Immature natural killer cell (primary cell): Measurements from ENCODE around the gene KRTAP10-8. TPM values are rescaled to one million over a fixed set of nuclear protein-coding genes. Genes with fewer than 3 reads are reported as not detected.
"Not testable (repeated sequence)": the region's sequence is repeated elsewhere in the genome, so short reads cannot be mapped to it uniquely, and the experiment has no call there.

ENCODE experiments used
- DNase-seq, 3 donors: peaks; one replicate each; pipeline ENCODE4 v3.0.0; 2022; ENCODE audit warnings: mixed read lengths in 1 of 3
- H3K27ac Mint-ChIP-seq, 6 donors: one replicate each; pipeline ENCODE4 v1.8.0; 2020; ENCODE audit warnings: mixed read lengths in 6 of 6, mild to moderate bottlenecking in 5 of 6, inconsistent platforms in 4 of 6, moderate library complexity in 3 of 6
- H3K27me3 Mint-ChIP-seq, 3 donors: one replicate each; pipeline ENCODE4 v1.8.0; 2020 to 2021; ENCODE audit warnings: low read depth in 3 of 3, mild to moderate bottlenecking in 3 of 3, mixed read lengths in 3 of 3, moderate library complexity in 3 of 3, inconsistent platforms in 1 of 3
- H3K36me3 Mint-ChIP-seq, 3 donors: one replicate each; pipeline ENCODE4 v1.8.0; 2020; ENCODE audit warnings: mixed read lengths in 3 of 3, inconsistent platforms in 2 of 3, mild to moderate bottlenecking in 2 of 3
- H3K4me1 Mint-ChIP-seq, 2 donors: one replicate each; pipeline ENCODE4 v1.8.0; 2020; ENCODE audit warnings: inconsistent platforms in 2 of 2, mild to moderate bottlenecking in 2 of 2, mixed read lengths in 2 of 2, moderate library complexity in 1 of 2
- H3K4me3 Mint-ChIP-seq, 5 donors: one replicate each; pipeline ENCODE4 v1.8.0; 2020; ENCODE audit warnings: mild to moderate bottlenecking in 5 of 5, mixed read lengths in 5 of 5, inconsistent platforms in 3 of 5, moderate library complexity in 3 of 5
- H3K9me3 Mint-ChIP-seq, 6 donors: one replicate each; pipeline ENCODE4 v1.8.0; 2020; ENCODE audit warnings: mild to moderate bottlenecking in 6 of 6, mixed read lengths in 6 of 6, inconsistent platforms in 4 of 6, moderate library complexity in 3 of 6
- polyA plus RNA-seq, 3 donors: library from polyadenylated mRNA; unstranded; fragments of 300-500 nt; fragmentation: Illumina TruSeq; gene quantifications; one replicate each; pipeline ENCODE4 v1.2.3, GENCODE V29; 2021

The KRTAP10-8 gene
- polyA plus RNA-seq, 3 donors from 2014 or later = not detected

DNA sequence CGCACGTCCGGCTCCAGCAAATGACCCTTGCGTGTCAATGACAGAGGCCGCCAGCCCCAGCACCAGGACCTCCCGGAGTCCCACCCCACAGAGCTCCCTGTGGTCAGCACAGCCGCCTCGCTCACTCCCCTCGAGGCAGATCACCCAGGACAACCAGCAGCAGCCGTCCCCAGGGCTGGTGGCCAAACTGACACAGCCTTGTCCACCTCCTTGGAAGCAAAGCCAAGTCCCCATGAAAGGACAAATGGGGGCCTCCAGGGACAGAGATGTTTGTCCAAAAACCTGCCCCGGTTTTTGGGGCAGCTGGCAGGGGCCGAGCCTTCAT, 27.4 kb downstream of the KRTAP10-8 start:
- no peak overlapping the region for H3K27ac Mint-ChIP-seq
- no peak for DNase-seq
- H3K36me3 Mint-ChIP-seq = peaks cover 4 to 12% (median 9%) of the 10 kb centered on the region in 3 donors
- H3K4me3 Mint-ChIP-seq = no peak overlapping the region
- H3K9me3 Mint-ChIP-seq = peaks cover 3 to 21% (median 11%) of the 10 kb centered on the region in 6 donors
- H3K27me3 Mint-ChIP-seq = peaks cover 1 to 15% (median 11%) of the 10 kb centered on the region in 3 donors
- peaks cover 0 to 2% of the 10 kb centered on the region in 2 donors for H3K4me1 Mint-ChIP-seq

DNA sequence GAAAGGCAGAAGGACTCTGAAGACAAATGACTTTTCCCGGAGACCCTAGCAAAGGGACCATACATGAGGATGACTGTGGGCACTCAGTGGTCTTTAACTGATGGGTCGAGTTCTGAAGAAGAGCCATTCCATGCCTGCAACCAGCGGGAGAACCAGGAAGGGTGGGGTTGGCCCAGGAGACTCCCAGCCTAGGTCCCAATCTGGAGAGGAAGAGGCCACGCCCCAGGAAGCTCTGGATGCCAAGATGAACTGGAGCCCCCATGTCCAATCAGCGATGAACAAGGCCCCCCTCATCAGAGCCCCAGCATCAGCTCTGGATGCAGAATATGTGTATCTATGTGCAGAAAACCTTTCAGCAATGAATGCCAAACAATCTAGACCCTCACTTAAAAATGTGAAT, 28.9 kb downstream of the KRTAP10-8 start:
- Mint-ChIP-seq H3K36me3 (peaks cover 9 to 17% (median 17%) of the 10 kb centered on the region in 3 donors), H3K27me3 (peaks cover 6 to 15% (median 11%) of the 10 kb centered on the region in 3 donors), H3K9me3 (peaks cover 13 to 35% (median 23%) of the 10 kb centered on the region in 6 donors), H3K4me1 (peaks cover 0 to 2% of the 10 kb centered on the region in 2 donors), H3K4me3 (no peak overlapping the region), H3K27ac (no peak overlapping the region)
- no peak for DNase-seq

DNA sequence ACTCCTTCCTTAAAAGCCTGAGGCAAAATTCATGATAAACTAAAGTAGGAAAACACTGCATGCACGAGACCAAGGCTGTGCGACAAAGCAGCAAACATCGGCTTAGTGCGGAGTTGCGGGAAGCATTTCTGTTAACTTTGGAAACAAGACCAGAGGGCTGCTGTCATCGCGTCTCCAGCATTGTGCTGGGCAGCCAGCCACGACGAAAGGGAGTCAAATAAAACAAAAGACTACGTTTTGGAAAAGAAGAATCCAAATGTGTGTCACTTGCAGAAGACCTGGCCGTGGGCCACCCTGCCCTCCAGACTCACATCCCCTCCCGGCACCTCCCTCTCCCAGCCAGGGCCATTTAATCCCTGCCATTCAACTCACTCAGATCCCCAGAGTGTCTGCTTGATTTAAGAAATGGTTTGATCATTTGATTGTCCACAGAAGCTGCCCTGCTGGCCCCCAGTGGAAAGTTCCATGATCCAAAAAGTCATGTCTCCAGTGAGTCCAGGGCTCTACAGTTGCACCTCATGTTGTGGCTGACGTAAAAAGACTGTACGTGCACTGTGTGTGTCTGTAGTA, 31.9 kb downstream of the KRTAP10-8 start:
- H3K9me3 Mint-ChIP-seq = peaks cover 13 to 35% (median 23%) of the 10 kb centered on the region in 6 donors
- no peak overlapping the region for H3K4me3 Mint-ChIP-seq
- DNase-seq = no peak
- H3K4me1 Mint-ChIP-seq = peaks cover 0 to 2% of the 10 kb centered on the region in 2 donors
- H3K27me3 Mint-ChIP-seq = peaks cover 10 to 13% (median 11%) of the 10 kb centered on the region in 3 donors
- peak overlapping the region in 1 of 6 donors; percentile 7 for H3K27ac Mint-ChIP-seq
- H3K36me3 Mint-ChIP-seq = peaks cover 9 to 17% (median 17%) of the 10 kb centered on the region in 3 donors

DNA sequence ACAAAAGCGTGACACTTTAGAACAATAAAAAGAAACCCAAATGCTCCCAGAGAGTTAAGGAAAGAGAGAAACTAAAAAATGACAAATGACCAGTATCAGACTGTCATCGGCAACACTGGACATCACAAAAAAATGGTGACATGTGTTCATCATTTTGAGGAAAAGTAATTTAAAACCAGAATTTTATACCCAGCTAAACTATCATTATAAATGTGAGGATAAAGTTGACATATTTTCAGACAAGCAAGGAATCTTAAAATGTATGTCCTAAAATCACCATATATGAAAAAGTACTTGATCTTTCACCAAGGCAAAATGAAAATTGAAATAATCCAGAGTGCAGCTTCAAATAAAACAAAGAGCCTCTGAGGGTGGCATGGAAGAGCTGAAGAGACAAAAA, 33.0 kb downstream of the KRTAP10-8 start:
- Mint-ChIP-seq H3K36me3 (peaks cover 9 to 17% (median 16%) of the 10 kb centered on the region in 3 donors), H3K9me3 (peaks cover 13 to 35% (median 23%) of the 10 kb centered on the region in 6 donors), H3K27me3 (peaks cover 8 to 13% (median 9%) of the 10 kb centered on the region in 3 donors), H3K4me3 (no peak overlapping the region), H3K27ac (no peak overlapping the region), H3K4me1 (no peaks in the 10 kb centered on the region)
- no peak for DNase-seq

DNA sequence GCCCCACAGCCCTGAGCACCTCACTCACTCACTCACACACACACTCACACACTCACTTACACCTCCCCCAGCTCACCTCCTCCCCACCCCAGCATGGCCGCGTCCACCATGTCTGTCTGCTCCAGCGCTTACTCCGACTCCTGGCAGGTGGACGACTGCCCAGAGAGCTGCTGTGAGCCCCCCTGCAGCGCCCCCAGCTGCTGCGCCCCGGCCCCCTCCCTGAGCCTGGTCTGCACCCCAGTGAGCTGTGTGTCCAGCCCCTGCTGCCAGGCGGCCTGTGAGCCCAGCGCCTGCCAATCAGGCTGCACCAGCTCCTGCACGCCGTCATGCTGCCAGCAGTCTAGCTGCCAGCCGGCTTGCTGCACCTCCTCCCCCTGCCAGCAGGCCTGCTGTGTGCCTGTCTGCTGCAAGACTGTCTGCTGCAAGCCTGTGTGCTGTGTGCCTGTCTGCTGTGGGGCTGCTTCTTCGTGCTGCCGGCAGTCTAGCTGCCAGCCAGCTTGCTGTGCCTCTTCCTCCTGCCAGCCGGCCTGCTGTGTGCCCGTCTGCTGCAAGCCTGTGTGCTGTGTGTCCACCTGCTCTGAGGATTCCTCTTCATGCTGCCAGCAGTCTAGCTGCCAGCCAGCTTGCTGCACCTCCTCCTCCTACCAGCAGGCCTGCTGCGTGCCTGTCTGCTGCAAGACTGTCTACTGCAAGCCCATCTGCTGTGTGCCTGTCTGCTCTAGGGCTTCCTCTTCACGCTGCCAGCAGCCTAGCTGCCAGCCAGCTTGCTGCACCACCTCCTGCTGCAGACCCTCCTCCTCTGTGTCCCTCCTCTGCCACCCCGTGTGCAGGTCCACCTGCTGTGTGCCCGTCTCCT, 34.7 kb downstream of the KRTAP10-8 start, which contains the start of gene KRTAP10-11:
Gene KRTAP10-11 (plus strand): TSS at position 49 of the 856 bp plus-strand sequence. CDS start 45 bp downstream, at position 94.
- Mint-ChIP-seq H3K27ac (peak within 1 kb of the TSS in 1 of 6 donors; percentile 49), H3K36me3 (peaks cover 9 to 13% (median 11%) of the 10 kb centered on the region in 3 donors), H3K9me3 (peaks cover 10 to 30% (median 23%) of the 10 kb centered on the region in 6 donors)
- not testable (repeated sequence) for H3K4me3 Mint-ChIP-seq, DNase-seq, H3K27me3 Mint-ChIP-seq, H3K4me1 Mint-ChIP-seq

DNA sequence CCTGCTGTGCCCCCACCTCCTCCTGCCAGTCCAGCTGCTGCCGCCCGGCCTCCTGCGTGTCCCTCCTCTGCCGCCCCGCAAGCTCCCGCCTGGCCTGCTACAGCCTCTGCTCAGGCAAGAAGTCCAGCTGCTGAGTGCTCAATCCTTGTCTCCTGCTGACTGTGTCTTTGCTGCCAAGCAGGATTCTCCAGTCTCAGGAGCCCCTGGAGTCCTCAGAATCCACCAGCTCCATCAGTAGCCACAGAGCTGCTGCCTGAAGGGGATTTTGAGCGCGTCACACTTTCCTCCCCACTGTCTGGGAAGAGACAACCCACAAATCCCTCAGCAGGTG, 35.3 kb downstream of the KRTAP10-8 start:
- DNase-seq = no peak
- Mint-ChIP-seq H3K27ac (no peak overlapping the region), H3K4me3 (no peak overlapping the region), H3K4me1 (no peaks in the 10 kb centered on the region), H3K27me3 (peaks cover 4 to 10% (median 5%) of the 10 kb centered on the region in 3 donors), H3K9me3 (peaks cover 10 to 30% (median 23%) of the 10 kb centered on the region in 6 donors), H3K36me3 (peaks cover 9 to 13% (median 11%) of the 10 kb centered on the region in 3 donors)

DNA sequence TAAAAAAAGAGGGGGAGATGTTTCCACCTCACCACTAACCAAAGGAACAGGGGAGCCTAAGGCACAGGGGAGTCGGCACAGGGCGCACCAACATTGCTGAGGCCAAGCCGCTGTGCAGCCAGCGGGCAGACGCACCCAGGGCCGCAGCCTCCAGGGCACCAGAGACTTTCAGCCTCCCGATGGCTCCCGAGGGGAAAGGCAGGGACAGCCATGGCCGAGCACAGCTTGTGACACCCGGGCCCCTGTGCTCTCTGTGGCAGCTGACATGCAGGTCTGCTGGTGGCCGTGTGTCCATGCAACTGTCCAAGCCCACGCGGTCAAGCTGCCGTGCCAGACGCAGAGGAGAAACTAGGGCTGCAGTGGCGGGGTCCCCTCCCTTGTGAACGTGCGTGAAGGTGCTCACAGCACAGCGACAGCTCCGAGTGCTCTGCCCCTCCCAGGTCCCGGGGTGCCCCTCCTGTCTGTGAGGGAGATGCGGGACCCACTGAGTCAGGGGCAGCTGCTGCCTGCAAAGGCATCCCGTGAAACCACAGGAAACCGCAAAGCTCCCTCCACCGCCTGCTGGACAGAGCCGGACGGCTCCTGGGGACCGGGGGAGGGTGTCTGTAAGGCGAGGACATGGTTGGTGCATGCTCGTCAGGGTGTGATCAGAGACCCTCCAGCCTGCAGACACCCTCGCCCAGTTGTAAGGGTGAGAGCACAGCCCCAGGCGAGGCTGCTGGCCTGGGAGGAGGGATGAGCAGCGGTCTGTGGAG, 36.9 kb downstream of the KRTAP10-8 start:
- peaks cover 0 to 3% of the 10 kb centered on the region in 2 donors for H3K4me1 Mint-ChIP-seq
- DNase-seq = no peak
- H3K36me3 Mint-ChIP-seq = peaks cover 9 to 13% (median 11%) of the 10 kb centered on the region in 3 donors
- H3K4me3 Mint-ChIP-seq = no peak overlapping the region
- H3K27me3 Mint-ChIP-seq = peaks cover 0 to 10% (median 5%) of the 10 kb centered on the region in 3 donors
- H3K27ac Mint-ChIP-seq = no peak overlapping the region
- peaks cover 8 to 20% (median 18%) of the 10 kb centered on the region in 6 donors for H3K9me3 Mint-ChIP-seq

DNA sequence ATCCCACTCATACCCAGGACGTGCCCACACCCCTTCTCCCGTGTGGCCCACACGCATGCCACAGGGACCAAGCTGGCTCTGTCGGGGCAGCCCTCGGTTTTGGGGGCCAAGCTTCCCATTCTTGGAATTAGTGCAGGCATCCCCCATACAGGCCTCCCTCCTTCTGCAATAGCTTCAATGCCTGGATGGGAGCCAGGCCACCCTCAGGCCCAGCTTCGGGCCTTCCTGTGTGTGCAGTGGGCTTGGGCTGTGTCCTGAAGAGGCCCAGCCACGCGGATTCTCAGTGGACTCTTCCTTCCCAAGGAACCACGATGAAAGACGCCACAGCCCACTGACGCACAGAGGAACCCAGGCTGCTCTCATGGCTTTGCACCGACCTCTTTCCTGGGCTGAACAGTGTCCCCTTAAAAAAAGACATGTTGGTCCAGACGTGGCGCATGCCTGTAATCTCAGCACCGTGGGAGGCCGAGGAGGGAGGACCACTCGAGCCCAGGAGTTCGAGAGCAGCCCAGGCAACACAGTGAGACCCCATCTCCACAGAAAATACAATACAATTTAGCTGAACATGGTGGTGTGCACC, 37.7 kb downstream of the KRTAP10-8 start:
- peaks cover 3 to 5% (median 5%) of the 10 kb centered on the region in 3 donors for H3K36me3 Mint-ChIP-seq

DNA sequence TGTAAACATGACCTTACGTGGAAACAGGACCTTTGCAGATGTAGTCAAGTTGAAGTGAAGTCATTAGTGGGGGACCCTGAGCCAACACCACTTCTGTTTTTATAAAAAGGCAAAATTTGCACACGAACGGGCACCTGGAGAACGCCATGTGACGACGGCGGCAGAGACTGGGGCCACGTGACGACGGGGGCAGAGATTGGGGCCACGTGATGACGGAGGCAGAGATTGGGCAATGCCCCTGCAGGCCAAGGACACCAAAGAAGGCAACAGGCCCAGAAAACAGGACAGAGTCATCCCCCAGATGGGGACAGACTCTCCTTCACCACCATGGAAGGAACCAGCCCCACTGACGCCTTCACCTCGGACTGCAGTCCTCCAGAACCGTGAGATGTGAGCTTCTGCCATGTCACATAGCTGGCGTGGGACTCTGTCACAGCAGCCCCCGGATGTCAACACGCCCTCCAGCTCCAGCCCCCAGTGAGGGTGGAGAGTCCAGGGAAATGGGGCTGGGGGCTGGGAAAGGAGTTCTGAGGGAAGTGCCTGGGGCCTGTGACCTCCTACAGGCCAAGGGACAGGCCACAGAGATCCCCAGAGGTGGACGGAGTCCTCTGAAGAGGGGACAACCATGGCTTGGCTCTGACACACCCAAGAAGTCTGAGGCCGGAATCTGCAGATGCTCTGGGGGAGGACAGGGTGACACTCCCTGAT, 38.5 kb downstream of the KRTAP10-8 start:
- H3K4me1 Mint-ChIP-seq = peaks cover 8 to 18% of the 10 kb centered on the region in 2 donors

More for the DNA sequence above, 37.7 kb downstream of the KRTAP10-8 start:
- no peak overlapping the region for H3K4me3 Mint-ChIP-seq
- H3K27ac Mint-ChIP-seq = no peak overlapping the region
- peaks cover 1 to 7% (median 3%) of the 10 kb centered on the region in 3 donors for H3K27me3 Mint-ChIP-seq
- no peak for DNase-seq
- H3K9me3 Mint-ChIP-seq = peaks cover 8 to 11% (median 9%) of the 10 kb centered on the region in 6 donors
- peaks cover 1 to 10% of the 10 kb centered on the region in 2 donors for H3K4me1 Mint-ChIP-seq

DNA sequence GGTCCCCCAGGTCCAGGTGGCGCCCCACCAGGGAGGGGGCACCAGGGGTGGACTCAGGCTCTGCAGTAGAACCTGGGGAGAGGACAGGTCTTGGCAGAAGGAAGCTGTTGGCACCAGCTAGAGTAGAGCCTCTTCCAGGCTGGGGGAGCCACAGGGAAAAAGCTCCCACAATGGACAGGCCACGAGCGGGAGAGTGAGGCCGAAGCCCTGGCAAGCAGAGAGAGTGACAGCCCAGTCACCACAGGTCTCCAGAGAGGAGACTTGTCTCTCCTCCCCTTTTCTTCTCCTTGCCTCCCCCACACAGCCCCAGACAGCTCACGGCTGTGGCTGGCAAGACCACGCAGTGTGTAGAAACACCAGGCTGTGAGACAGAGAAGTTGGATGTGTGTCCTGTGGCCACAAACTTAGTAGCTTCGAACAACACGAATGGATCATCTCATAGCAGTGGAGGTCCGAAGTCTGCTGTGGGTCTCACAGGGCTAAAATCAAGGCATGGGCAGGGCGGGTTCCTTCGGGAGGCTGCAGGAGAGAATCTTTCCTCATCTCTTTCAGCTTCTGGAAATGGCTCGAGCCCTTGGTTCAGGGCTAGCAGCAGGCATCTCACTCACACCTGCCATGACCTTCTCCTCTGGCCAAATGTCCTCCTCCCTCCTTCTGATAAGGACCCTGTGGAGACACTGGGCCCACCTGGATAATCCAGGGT, 39.2 kb downstream of the KRTAP10-8 start:
- DNase-seq = no peak
- Mint-ChIP-seq H3K4me3 (no peak overlapping the region), H3K27ac (peak overlapping the region in 3 of 6 donors; percentile 46 to 80 (median 49)), H3K27me3 (peaks cover 1 to 5% (median 2%) of the 10 kb centered on the region in 3 donors), H3K9me3 (peaks cover 0 to 4% (median 1%) of the 10 kb centered on the region in 6 donors), H3K4me1 (peaks cover 12 to 24% of the 10 kb centered on the region in 2 donors), H3K36me3 (peaks cover 0 to 3% (median 0%) of the 10 kb centered on the region in 3 donors)

More for the DNA sequence above, 38.5 kb downstream of the KRTAP10-8 start:
- H3K4me3 Mint-ChIP-seq = no peak overlapping the region
- H3K9me3 Mint-ChIP-seq = peaks cover 2 to 4% (median 3%) of the 10 kb centered on the region in 6 donors
- peak overlapping the region in 2 of 6 donors; percentile 21 to 75 for H3K27ac Mint-ChIP-seq
- H3K36me3 Mint-ChIP-seq = no peaks in the 10 kb centered on the region
- peaks cover 1 to 5% (median 2%) of the 10 kb centered on the region in 3 donors for H3K27me3 Mint-ChIP-seq
- no peak for DNase-seq

DNA sequence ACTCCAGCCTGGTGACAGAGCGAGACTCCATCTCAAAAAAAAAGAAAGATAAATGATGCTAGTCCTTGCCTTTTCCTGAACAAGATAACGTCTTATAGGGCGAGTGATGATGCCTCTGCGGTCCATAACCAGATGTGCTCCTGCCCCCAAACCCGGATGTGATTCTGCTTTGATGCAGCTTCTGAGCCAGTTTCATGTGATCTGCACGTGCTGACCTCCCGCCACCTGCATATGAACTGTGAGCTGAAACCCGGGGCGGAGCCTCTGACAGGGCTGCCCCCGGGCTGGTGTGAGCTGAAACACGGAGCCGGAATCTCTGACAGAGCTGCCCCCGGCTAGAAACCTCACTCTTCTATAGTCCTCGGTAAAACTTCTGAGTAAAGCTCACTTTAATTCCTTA, 41.2 kb downstream of the KRTAP10-8 start:
- H3K27ac Mint-ChIP-seq = no peak overlapping the region
- peaks cover 4 to 14% (median 8%) of the 10 kb centered on the region in 3 donors for H3K27me3 Mint-ChIP-seq
- peaks cover 6 to 18% (median 13%) of the 10 kb centered on the region in 6 donors for H3K9me3 Mint-ChIP-seq
- H3K4me1 Mint-ChIP-seq = peaks cover 32 to 44% of the 10 kb centered on the region in 2 donors
- H3K4me3 Mint-ChIP-seq = no peak overlapping the region
- peaks cover 10 to 16% (median 12%) of the 10 kb centered on the region in 3 donors for H3K36me3 Mint-ChIP-seq
- no peak for DNase-seq
